Measurements from ENCODE around the gene RIT1.

DNA sequence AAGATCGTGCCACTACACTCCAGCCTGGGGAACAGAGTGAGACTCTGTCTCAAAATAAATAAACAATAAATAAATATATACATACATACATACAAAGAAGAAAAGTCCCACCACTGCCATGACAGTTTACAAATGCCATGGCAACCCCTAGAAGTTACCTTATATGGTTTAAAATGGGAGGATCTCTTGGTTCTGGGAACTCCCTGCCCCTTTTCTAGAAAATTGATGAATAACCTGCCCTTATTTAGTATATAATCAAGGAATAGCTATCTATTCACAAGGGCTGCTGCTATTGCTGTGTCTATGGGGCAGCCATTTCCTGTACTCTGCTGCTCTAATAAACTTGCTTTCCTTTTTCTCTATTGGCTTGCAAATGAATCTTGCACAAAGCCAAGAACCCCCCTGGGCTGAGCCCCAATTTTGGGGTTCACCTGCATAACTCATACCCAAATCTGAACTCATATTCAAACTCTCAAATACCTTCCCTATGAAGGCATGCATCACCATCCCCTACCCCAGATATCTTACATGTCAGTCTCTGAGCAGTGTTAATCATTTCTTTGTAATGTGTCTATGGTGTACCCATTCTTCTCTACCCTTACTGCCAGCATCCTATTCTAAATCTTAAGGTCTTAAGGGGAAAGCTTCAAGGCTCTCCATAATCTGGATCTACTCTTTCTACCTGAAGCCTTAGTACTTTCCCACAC lies 63.2 kb downstream of the RIT1 start:
- TF ChIP-seq, protein P1, sequence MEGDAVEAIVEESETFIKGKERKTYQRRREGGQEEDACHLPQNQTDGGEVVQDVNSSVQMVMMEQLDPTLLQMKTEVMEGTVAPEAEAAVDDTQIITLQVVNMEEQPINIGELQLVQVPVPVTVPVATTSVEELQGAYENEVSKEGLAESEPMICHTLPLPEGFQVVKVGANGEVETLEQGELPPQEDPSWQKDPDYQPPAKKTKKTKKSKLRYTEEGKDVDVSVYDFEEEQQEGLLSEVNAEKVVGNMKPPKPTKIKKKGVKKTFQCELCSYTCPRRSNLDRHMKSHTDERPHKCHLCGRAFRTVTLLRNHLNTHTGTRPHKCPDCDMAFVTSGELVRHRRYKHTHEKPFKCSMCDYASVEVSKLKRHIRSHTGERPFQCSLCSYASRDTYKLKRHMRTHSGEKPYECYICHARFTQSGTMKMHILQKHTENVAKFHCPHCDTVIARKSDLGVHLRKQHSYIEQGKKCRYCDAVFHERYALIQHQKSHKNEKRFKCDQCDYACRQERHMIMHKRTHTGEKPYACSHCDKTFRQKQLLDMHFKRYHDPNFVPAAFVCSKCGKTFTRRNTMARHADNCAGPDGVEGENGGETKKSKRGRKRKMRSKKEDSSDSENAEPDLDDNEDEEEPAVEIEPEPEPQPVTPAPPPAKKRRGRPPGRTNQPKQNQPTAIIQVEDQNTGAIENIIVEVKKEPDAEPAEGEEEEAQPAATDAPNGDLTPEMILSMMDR (IDR thresholded peaks at IDR 0.05 in 4 of 5, conservative IDR thresholded peaks at IDR 0.05 in 1 of 5), result no peak
- TF ChIP-seq POLR2A (IDR thresholded peaks at IDR 0.05), result no peak
